K562 (cell line): ENCODE data around the gene BLTP3B. TPM values are rescaled to one million over a fixed set of nuclear protein-coding genes. Genes with fewer than 3 reads are reported as not detected.

Source experiments
- POLR2AphosphoS5 ChIP-seq: IDR thresholded peaks from 2 replicates; pipeline ENCODE4 v1.6.1; 2011; ENCODE audit warnings: mild to moderate bottlenecking, low read depth, low read length, moderate library complexity; ENCODE audit not compliant: control insufficient read depth, insufficient read depth
- SPI1 ChIP-seq: IDR thresholded peaks from 2 replicates; pipeline ENCODE4 v1.6.1; 2011; ENCODE audit warnings: low read depth, low read length, control low read depth, borderline replicate concordance
- THAP7 ChIP-seq: fragments of 250-450 bp; sonication (Bioruptor Pico); IDR thresholded peaks from 2 replicates; pipeline ENCODE4 v1.5.0; 2021
- ZNF12 ChIP-seq: sonication (generic); formaldehyde crosslinking; IDR thresholded peaks from 2 replicates; pipeline ENCODE4 v1.4.0; 2020; ENCODE audit warnings: mild to moderate bottlenecking, missing genetic modification reagents
- polyA plus RNA-seq, 8 experiments: library from polyadenylated mRNA; depleted of rRNA in 4 of 8; stranded (reverse) in 5 of 8; unstranded in 3 of 8; fragments of >200 nt; fragmentation: Nextera tagmentation in 2 of 8; fragmentation: Illumina TruSeq in 1 of 8; extraction: Ambion mirVana in 2 of 8; extraction: Trizol in 1 of 8; gene quantifications; 2 replicates each; pipeline versions ENCODE4 v1.2.1 to v1.2.3, GENCODE V29; 2011 to 2014; ENCODE audit warnings: inconsistent platforms in 1 of 8, missing spikeins in 1 of 8
- total RNA-seq, 7 experiments: library from RNA; depleted of rRNA in 6 of 7; stranded (reverse); fragments of >200 nt in 6 of 7; fragmentation: Illumina TruSeq in 2 of 7; extraction: Trizol in 2 of 7; gene quantifications; 2 replicates each; pipeline versions ENCODE4 v1.2.1 to v1.2.3, GENCODE V29; 2011 to 2021; ENCODE audit warnings: low replicate concordance in 1 of 7
- TF ChIP-seq, protein P1 (sequence below): fragments of 250-450 bp; sonication (Bioruptor Pico); IDR thresholded peaks from 2 replicates; pipeline ENCODE4 v1.9.0; 2021; ENCODE audit warnings: mild to moderate bottlenecking
- TF ChIP-seq, protein P2 (sequence below): fragments of 450-650 bp; formaldehyde crosslinking; IDR thresholded peaks from 2 replicates; pipeline ENCODE4 v1.4.0; 2020; ENCODE audit warnings: mild to moderate bottlenecking

The BLTP3B gene
- total and polyA plus RNA-seq, 9 of the 15 experiments (the other 6 are each of a cell fraction or from before 2014, with no cell fraction given) = 3.9 to 27.4 (median 19.7) TPM

DNA sequence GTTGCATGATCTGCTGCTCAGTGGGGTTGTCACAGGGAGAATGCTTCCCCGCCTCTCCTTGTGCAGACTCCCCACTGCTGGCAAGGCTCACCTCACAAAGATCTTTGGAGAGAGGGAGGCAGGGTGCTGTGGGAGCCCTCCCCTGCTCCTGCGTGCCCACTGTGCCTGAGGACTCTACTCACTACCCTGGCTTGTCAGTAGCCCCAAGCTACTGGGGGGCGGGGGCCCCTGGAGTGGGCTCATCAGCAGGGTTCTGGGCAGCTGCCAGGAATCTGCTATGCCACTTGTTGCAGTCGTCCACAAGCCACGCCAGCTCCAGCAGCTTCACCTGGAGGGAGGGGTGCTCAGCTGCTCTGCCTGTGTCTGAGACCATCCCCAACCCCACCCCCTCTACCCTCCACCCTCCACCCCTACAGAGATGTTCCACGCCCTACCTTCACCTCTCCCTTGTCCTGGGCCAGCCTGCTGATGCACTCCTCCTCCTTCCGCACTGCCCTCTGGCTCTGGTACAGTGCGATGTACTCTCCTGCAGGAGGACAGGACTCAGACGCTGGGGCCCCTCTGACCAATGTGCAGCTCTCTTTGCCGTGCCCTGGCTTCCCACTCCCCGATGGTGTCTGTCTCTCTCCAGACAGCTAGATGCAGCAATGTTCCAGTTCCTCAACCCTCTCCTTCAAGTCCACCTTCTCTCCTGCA lies 14.2 kb upstream of the BLTP3B start (continued):
- TF ChIP-seq, protein P1, sequence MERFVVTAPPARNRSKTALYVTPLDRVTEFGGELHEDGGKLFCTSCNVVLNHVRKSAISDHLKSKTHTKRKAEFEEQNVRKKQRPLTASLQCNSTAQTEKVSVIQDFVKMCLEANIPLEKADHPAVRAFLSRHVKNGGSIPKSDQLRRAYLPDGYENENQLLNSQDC = no peak
- TF ChIP-seq POLR2AphosphoS5 (no peak), THAP7 (CRISPR knock-in tag) (no peak), ZNF12 (CRISPR knock-in tag) (no peak), SPI1 (no peak)
- TF ChIP-seq, protein P2, sequence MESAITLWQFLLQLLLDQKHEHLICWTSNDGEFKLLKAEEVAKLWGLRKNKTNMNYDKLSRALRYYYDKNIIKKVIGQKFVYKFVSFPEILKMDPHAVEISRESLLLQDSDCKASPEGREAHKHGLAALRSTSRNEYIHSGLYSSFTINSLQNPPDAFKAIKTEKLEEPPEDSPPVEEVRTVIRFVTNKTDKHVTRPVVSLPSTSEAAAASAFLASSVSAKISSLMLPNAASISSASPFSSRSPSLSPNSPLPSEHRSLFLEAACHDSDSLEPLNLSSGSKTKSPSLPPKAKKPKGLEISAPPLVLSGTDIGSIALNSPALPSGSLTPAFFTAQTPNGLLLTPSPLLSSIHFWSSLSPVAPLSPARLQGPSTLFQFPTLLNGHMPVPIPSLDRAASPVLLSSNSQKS (CRISPR knock-in tag) = no peak
